ENCODE measurements around the gene TCFL5.

DNA sequence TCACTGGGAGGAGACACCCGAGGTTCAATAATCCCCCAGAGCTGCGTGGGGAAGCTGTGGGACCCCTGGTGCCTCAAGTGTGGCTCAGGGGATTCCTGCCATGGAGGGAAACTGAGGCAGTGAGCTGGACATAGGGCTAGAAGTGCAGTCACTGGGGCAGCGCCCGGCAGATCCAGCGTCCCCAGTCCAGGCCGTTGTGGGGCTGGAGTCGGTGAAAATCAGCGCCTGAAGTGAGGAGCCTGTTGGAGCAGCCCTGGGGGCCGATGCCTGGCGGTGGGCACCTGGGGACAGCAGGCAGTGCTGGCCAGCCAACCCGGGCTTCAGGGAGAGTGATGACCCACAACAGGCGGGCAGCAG, 46.9 kb downstream of the TCFL5 start:
- TF ChIP-seq, protein P1, sequence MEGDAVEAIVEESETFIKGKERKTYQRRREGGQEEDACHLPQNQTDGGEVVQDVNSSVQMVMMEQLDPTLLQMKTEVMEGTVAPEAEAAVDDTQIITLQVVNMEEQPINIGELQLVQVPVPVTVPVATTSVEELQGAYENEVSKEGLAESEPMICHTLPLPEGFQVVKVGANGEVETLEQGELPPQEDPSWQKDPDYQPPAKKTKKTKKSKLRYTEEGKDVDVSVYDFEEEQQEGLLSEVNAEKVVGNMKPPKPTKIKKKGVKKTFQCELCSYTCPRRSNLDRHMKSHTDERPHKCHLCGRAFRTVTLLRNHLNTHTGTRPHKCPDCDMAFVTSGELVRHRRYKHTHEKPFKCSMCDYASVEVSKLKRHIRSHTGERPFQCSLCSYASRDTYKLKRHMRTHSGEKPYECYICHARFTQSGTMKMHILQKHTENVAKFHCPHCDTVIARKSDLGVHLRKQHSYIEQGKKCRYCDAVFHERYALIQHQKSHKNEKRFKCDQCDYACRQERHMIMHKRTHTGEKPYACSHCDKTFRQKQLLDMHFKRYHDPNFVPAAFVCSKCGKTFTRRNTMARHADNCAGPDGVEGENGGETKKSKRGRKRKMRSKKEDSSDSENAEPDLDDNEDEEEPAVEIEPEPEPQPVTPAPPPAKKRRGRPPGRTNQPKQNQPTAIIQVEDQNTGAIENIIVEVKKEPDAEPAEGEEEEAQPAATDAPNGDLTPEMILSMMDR (IDR thresholded peaks at IDR 0.05), result no peak
- no peak for TF ChIP-seq POLR2A (IDR thresholded peaks at IDR 0.05)

Measured in vagina (tissue), 2 donors.